ENCODE results near the gene UBAP2L.

GRCh38 chr1:154199563-154199879 is 21.2 kb upstream of the UBAP2L start:
- TF ChIP-seq CTCF (IDR thresholded peaks at IDR 0.05) = no peak
- TF ChIP-seq POLR2A (IDR thresholded peaks at IDR 0.05) = no peak

Measured in thyroid gland (tissue), 4 donors.